ENCODE data around the gene FAM184A. TPM values are rescaled to one million over a fixed set of nuclear protein-coding genes. Genes with fewer than 3 reads are reported as not detected.

Gene FAM184A
- total RNA-seq, 1 donor from 2014 or later, result 7.5 TPM

DNA sequence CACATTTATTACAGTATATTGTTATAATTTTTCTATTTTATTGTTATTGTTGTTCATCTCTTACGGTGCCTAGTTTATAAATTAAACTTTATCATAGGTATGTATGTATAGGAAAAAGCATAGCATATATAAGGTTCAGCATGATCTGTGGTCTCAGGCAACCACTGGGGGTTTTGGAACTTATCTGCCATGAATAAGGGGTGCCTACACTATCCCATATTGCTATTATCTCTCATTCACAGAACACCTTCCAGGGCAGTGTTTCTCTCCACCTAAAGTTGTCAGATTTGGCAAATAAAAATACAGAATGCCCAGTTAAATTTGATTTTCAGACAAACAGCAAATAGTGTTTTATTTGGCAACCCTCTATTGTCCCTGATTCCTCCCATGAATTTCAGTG, 35.5 kb upstream of the FAM184A start:
- no peak overlapping the region for H3K4me3 Mint-ChIP-seq
- no peak for DNase-seq (ENCODE audit: extremely low spot score, unreplicated experiment)
- TF ChIP-seq, protein P1, sequence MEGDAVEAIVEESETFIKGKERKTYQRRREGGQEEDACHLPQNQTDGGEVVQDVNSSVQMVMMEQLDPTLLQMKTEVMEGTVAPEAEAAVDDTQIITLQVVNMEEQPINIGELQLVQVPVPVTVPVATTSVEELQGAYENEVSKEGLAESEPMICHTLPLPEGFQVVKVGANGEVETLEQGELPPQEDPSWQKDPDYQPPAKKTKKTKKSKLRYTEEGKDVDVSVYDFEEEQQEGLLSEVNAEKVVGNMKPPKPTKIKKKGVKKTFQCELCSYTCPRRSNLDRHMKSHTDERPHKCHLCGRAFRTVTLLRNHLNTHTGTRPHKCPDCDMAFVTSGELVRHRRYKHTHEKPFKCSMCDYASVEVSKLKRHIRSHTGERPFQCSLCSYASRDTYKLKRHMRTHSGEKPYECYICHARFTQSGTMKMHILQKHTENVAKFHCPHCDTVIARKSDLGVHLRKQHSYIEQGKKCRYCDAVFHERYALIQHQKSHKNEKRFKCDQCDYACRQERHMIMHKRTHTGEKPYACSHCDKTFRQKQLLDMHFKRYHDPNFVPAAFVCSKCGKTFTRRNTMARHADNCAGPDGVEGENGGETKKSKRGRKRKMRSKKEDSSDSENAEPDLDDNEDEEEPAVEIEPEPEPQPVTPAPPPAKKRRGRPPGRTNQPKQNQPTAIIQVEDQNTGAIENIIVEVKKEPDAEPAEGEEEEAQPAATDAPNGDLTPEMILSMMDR (conservative IDR thresholded peaks at IDR 0.05), result no peak
- no peak overlapping the region for H3K27ac Mint-ChIP-seq
- H3K9me3 Mint-ChIP-seq, result no peaks in the 10 kb centered on the region
- H3K4me1 Mint-ChIP-seq (ENCODE audit: unreplicated experiment), result no peaks in the 10 kb centered on the region
- peaks cover 10% of the 10 kb centered on the region for H3K27me3 Mint-ChIP-seq
- no peaks in the 10 kb centered on the region for H3K36me3 Mint-ChIP-seq

DNA sequence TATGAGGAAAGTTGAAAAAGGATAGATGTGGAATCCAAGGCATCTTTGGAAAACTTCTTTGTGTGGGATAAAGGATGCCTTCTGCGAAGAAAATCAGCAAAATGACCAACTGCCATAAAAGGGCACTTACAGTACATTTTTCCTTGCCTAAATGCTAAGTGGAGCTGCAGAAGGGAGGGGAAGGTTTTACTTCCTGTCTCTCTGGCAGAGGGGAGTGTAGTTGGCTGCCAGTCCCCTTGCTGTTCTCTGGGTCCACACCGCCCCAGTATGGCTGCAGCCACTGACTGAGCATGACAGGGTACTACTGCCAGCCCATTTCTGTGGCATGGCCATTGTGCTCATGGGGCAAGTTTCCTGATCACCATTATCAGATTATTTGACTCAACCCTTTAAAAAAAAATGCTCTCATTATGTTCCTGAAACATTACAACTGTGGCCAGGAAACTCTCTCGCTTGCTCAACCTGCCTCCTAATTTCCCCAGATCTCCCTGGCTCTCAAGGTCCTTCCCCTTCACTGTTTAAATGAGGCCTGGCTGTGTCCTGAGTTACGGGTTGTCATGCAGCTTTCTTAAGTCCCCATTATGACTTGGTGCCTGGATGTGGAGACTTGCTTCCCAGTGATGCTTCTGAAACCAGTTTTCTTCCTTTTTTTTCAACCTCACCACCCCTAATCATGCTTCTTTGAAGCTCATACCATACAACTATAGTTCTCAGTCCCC, 34.5 kb upstream of the FAM184A start:
- Mint-ChIP-seq H3K36me3 (no peaks in the 10 kb centered on the region), H3K4me1 (ENCODE audit: unreplicated experiment) (no peaks in the 10 kb centered on the region), H3K27me3 (peaks cover 10% of the 10 kb centered on the region), H3K27ac (no peak overlapping the region), H3K9me3 (no peaks in the 10 kb centered on the region), H3K4me3 (no peak overlapping the region)
- no peak for DNase-seq (ENCODE audit: extremely low spot score, unreplicated experiment)
- TF ChIP-seq, protein P1 (conservative IDR thresholded peaks at IDR 0.05), result no peak

DNA sequence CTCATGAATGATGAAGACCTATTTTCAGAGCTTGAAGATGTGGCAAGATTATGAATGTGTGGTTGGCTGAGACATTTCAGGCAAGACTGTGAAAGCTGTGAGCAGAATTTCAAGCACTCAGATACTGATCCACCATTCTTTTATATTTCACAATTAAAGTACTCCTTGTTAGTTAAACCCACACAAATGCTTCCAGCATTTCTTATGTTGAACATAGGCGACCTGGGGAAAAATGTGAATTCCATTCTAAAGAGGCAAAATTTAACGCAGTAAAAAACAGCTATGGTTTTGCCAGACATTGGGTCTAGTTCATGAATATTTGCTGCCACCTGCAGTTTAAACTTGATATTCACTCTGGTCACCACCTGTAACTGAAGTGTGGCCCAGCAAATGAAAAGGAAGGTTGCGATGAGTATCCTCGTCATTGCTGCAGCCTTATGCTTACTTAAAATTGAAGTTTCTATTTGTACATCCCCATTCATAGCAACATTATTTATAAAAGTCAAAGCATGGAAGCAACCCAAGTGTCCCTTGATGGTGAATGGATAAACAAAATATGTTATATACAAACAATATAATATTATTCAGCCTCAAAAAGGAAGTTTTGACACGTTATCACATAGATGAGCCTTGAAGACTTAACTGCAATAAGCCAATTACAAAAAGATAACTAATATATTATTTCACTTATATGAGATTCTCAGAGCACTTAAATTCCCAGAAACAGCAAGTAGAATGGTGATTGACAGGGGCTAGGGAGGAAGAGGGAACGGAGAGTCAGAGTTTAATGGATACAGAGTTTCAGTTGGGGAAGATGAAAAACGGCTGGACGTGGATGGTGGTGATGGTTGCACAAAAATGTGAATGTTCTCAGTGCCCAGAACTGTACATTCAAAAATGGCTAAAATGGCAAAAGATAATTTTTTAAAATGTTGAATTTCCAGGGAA, 32.4 kb upstream of the FAM184A start:
- H3K27ac Mint-ChIP-seq, result no peak overlapping the region
- no peaks in the 10 kb centered on the region for H3K4me1 Mint-ChIP-seq (ENCODE audit: unreplicated experiment)
- no peak for DNase-seq (ENCODE audit: extremely low spot score, unreplicated experiment)
- no peaks in the 10 kb centered on the region for H3K9me3 Mint-ChIP-seq
- no peak overlapping the region for H3K4me3 Mint-ChIP-seq
- TF ChIP-seq, protein P1 (conservative IDR thresholded peaks at IDR 0.05), result peak; percentile 75
- H3K36me3 Mint-ChIP-seq, result no peaks in the 10 kb centered on the region
- no peaks in the 10 kb centered on the region for H3K27me3 Mint-ChIP-seq

DNA sequence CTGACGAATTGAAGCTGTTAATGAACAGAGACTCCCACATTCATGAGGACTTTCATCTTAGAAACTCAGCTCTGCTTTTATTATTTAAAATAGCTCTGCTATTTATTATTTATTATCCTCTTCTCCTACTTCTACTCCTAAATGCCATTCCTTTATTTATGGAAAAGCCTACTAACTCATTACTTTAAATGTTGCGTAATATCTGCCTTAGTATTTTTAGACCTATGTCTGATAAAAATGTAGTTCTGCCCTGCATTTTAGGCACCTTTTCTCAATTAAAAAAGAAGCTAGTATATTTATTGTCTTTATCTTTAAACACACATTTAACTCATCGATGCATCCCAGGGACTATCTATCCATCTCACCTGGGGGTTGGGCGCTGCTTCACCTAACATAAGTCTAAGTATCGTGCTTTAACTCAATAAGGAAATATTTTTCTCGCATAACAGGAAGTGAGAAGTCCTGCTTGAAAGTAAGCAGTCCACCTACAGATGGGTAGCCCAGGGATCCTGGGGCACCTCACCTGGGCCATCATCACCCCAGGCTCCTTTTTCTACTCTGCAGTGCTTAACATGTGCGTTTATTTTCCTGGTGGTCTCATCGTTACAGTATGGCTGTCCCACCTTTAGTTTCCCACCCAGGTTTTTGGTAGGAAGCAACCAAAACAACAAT, 31.3 kb upstream of the FAM184A start:
- H3K4me3 Mint-ChIP-seq, result no peak overlapping the region
- no peaks in the 10 kb centered on the region for H3K9me3 Mint-ChIP-seq
- no peaks in the 10 kb centered on the region for H3K36me3 Mint-ChIP-seq
- TF ChIP-seq, protein P1 (conservative IDR thresholded peaks at IDR 0.05), result no peak
- H3K27ac Mint-ChIP-seq, result no peak overlapping the region
- H3K4me1 Mint-ChIP-seq (ENCODE audit: unreplicated experiment), result no peaks in the 10 kb centered on the region
- no peak for DNase-seq (ENCODE audit: extremely low spot score, unreplicated experiment)
- no peaks in the 10 kb centered on the region for H3K27me3 Mint-ChIP-seq

DNA sequence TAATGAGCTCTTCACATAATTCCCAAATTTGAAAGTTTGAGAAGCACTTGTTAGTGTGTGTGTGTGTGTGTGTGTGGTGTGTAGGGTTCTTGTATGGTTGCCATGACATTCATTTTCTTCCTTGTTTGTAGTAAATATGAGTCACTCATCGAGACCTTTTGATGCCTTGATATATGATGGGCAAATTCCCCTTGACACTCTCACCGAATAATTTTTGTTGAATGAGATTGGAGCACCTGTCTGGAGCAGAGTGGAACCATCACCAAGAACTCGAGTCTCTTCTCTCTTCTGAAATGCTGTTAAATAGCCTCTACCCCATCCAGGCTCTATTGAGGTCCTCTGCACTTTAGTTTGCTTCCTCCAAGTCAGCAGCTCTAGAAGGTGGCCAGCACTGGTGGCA, 29.6 kb upstream of the FAM184A start:
- Mint-ChIP-seq H3K4me3 (no peak overlapping the region), H3K9me3 (no peaks in the 10 kb centered on the region), H3K4me1 (ENCODE audit: unreplicated experiment) (no peaks in the 10 kb centered on the region), H3K27me3 (no peaks in the 10 kb centered on the region), H3K36me3 (no peaks in the 10 kb centered on the region), H3K27ac (no peak overlapping the region)
- TF ChIP-seq, protein P1 (conservative IDR thresholded peaks at IDR 0.05), result no peak
- no peak for DNase-seq (ENCODE audit: extremely low spot score, unreplicated experiment)

Data from type B pancreatic cell (in vitro differentiated cells).